ENCODE measurements around the gene ZNF512.
"Not testable (repeated sequence)": the region's sequence is repeated elsewhere in the genome, so short reads cannot be mapped to it uniquely, and the experiment has no call there.

ZNF512 gene

GRCh38 chr2:27582695-27583389 is at the start of gene ZNF512:
Gene ZNF512 (plus strand): TSS chr2:27583042. CDS start chr2:27583113, 71 bp downstream.
- DNase-seq = peak; percentile 99

GRCh38 chr2:27537287-27537686 is 45.6 kb upstream of the ZNF512 start:
- DNase-seq = no peak

- DNase-seq = not testable (repeated sequence)
These were observed 43.9 kb upstream of the ZNF512 start for GRCh38 chr2:27538839-27539450.

GRCh38 chr2:27539649-27540048 is 43.2 kb upstream of the ZNF512 start:
- not testable (repeated sequence) for DNase-seq

- DNase-seq = no peak
These were observed 38.6 kb upstream of the ZNF512 start for GRCh38 chr2:27544143-27544821.

GRCh38 chr2:27545348-27546141 is 37.3 kb upstream of the ZNF512 start:
- no peak for DNase-seq

- DNase-seq = no peak
These were observed 33.5 kb upstream of the ZNF512 start for GRCh38 chr2:27549303-27549702.

GRCh38 chr2:27551514-27551913 is 31.3 kb upstream of the ZNF512 start:
- DNase-seq = no peak

- no peak for DNase-seq
These were observed 29.9 kb upstream of the ZNF512 start for GRCh38 chr2:27552941-27553340.

- DNase-seq = not testable (repeated sequence)
These were observed 28.4 kb upstream of the ZNF512 start for GRCh38 chr2:27554451-27554850.

- DNase-seq = peak; percentile 18
These were observed 23.6 kb upstream of the ZNF512 start for GRCh38 chr2:27559228-27559627.

- DNase-seq = no peak
These were observed 21.8 kb upstream of the ZNF512 start for GRCh38 chr2:27561060-27561459.

GRCh38 chr2:27566628-27567027 is 16.2 kb upstream of the ZNF512 start:
- DNase-seq = no peak

- DNase-seq = no peak
These were observed 13.4 kb upstream of the ZNF512 start for GRCh38 chr2:27569398-27569797.

- no peak for DNase-seq
These were observed 11.6 kb upstream of the ZNF512 start for GRCh38 chr2:27571197-27571596.

- no peak for DNase-seq
These were observed 11.2 kb upstream of the ZNF512 start for GRCh38 chr2:27571681-27572080.

GRCh38 chr2:27572439-27572838 is 10.4 kb upstream of the ZNF512 start:
- no peak for DNase-seq

GRCh38 chr2:27572998-27573429 is 9.8 kb upstream of the ZNF512 start:
- no peak for DNase-seq

- no peak for DNase-seq
These were observed 9.4 kb upstream of the ZNF512 start for GRCh38 chr2:27573452-27573851.

- DNase-seq = peak; percentile 14
These were observed 1.3 kb upstream of the ZNF512 start for GRCh38 chr2:27581417-27582128.

- no peak for DNase-seq
These were observed 630 bp upstream of the ZNF512 start for GRCh38 chr2:27582129-27582694.

- peak; percentile 36 for DNase-seq
These were observed 611 bp downstream of the ZNF512 start for GRCh38 chr2:27583390-27583915.

All from NCI-H82 (cell line).